Peyer's patch (tissue), 4 donors: ENCODE results near the gene CCT7.

Experiments used
- POLR2A ChIP-seq, 2 donors: fragments of 450-650 bp; IDR thresholded peaks; one replicate each; pipeline ENCODE4 v1.5.1; 2017; ENCODE audit warnings: antibody characterized with exemption in 2 of 2, mild to moderate bottlenecking in 2 of 2, moderate library complexity in 2 of 2
- TF ChIP-seq, protein P1 (sequence below), 6 experiments: fragments of 450-650 bp in 4 of 6; fragments of 200-600 bp in 2 of 6; sonication (generic) in 1 of 6; IDR thresholded peaks; one replicate each; pipeline ENCODE4 v1.5.1; 2017 to 2019; ENCODE audit warnings: antibody characterized with exemption in 6 of 6, mild to moderate bottlenecking in 3 of 6, moderate library complexity in 1 of 6

DNA sequence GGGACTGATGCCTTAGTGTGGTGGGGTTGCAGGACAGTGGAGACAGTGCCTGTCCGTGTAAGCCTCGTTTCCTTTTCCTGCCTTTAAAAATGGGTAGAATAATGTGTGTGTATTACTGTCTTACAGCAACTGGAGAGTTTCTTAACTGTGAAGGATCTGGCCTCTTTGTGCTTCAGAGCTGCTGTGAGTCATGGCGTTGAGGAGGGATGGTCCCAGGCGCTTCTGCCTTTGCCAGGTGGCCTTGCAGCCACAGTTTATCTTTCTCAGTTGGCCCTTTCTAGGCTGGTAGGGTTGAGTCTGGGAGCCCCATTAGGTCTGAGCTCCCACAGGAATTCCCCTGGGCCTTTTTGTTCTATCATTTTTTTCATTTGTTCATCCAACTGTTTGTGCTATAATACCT is 10.3 kb upstream of the CCT7 start:
- TF ChIP-seq, protein P1, sequence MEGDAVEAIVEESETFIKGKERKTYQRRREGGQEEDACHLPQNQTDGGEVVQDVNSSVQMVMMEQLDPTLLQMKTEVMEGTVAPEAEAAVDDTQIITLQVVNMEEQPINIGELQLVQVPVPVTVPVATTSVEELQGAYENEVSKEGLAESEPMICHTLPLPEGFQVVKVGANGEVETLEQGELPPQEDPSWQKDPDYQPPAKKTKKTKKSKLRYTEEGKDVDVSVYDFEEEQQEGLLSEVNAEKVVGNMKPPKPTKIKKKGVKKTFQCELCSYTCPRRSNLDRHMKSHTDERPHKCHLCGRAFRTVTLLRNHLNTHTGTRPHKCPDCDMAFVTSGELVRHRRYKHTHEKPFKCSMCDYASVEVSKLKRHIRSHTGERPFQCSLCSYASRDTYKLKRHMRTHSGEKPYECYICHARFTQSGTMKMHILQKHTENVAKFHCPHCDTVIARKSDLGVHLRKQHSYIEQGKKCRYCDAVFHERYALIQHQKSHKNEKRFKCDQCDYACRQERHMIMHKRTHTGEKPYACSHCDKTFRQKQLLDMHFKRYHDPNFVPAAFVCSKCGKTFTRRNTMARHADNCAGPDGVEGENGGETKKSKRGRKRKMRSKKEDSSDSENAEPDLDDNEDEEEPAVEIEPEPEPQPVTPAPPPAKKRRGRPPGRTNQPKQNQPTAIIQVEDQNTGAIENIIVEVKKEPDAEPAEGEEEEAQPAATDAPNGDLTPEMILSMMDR (IDR thresholded peaks at IDR 0.05): no peak
- no peak for TF ChIP-seq POLR2A (IDR thresholded peaks at IDR 0.05)
